Activated CD4-positive, alpha-beta T cell treated with anti-CD3 and anti-CD28 coated beads for 4 hours (primary cell): ENCODE data around the gene SLC41A1.
A peak's percentile ranks its signal among the peaks of the same experiment; 100 is the strongest.

ENCODE experiments used
- DNase-seq, 2 donors: peaks; one replicate each; pipeline ENCODE4 v3.0.0-alpha.2; 2020

Gene SLC41A1

GRCh38 chr1:205785446-205785845 is 27.6 kb downstream of the SLC41A1 start:
- DNase-seq: no peak

GRCh38 chr1:205783904-205784303 is 29.1 kb downstream of the SLC41A1 start:
- no peak for DNase-seq

- no peak for DNase-seq
Observed at GRCh38 chr1:205783433-205783795, 29.6 kb downstream of the SLC41A1 start.

- no peak for DNase-seq
Observed at GRCh38 chr1:205782627-205783432, 30.2 kb downstream of the SLC41A1 start.

- no peak for DNase-seq
Observed at GRCh38 chr1:205780335-205780734, 32.7 kb downstream of the SLC41A1 start.

GRCh38 chr1:205777994-205778393 is 35.0 kb downstream of the SLC41A1 start:
- DNase-seq: no peak

GRCh38 chr1:205775717-205776056 is 37.3 kb downstream of the SLC41A1 start:
- no peak for DNase-seq

GRCh38 chr1:205775015-205775716 is 37.8 kb downstream of the SLC41A1 start, which contains the start of gene RAB29:
Gene RAB29 (minus strand): TSS chr1:205775482. CDS start chr1:205774956, 526 bp downstream.
- DNase-seq: peak; percentile 79 to 83

- peak; percentile 18 to 40 for DNase-seq
Observed at GRCh38 chr1:205774198-205775014, 38.6 kb downstream of the SLC41A1 start.

GRCh38 chr1:205772607-205773032 is 40.4 kb downstream of the SLC41A1 start:
- DNase-seq: no peak

- no peak for DNase-seq
Observed at GRCh38 chr1:205770618-205771017, 42.4 kb downstream of the SLC41A1 start.

GRCh38 chr1:205769641-205770365 is 43.2 kb downstream of the SLC41A1 start:
- DNase-seq: no peak

- no peak for DNase-seq
Observed at GRCh38 chr1:205767248-205767647, 45.8 kb downstream of the SLC41A1 start.

- DNase-seq: no peak
Observed at GRCh38 chr1:205766570-205766969, 46.4 kb downstream of the SLC41A1 start.

GRCh38 chr1:205766038-205766437 is 47.0 kb downstream of the SLC41A1 start:
- no peak for DNase-seq

GRCh38 chr1:205764578-205764977 is 48.4 kb downstream of the SLC41A1 start:
- DNase-seq: no peak

- no peak for DNase-seq
Observed at GRCh38 chr1:205763980-205764379, 49.0 kb downstream of the SLC41A1 start.

- no peak for DNase-seq
Observed at GRCh38 chr1:205760606-205761005, 52.4 kb downstream of the SLC41A1 start.

- DNase-seq: no peak
Observed at GRCh38 chr1:205756552-205756951, 56.4 kb downstream of the SLC41A1 start.

GRCh38 chr1:205754857-205755256 is 58.1 kb downstream of the SLC41A1 start:
- DNase-seq: no peak

- no peak for DNase-seq
Observed at GRCh38 chr1:205751036-205751651, 61.9 kb downstream of the SLC41A1 start.
